ENCODE measurements around the gene LYSMD2. TPM values are rescaled to one million over a fixed set of nuclear protein-coding genes. Genes with fewer than 3 reads are reported as not detected.

The LYSMD2 gene
- total and polyA plus RNA-seq, 2 of the 8 experiments (the other 6 are each of a cell fraction or from before 2014, with no cell fraction given): 2.2 to 2.7 TPM

DNA sequence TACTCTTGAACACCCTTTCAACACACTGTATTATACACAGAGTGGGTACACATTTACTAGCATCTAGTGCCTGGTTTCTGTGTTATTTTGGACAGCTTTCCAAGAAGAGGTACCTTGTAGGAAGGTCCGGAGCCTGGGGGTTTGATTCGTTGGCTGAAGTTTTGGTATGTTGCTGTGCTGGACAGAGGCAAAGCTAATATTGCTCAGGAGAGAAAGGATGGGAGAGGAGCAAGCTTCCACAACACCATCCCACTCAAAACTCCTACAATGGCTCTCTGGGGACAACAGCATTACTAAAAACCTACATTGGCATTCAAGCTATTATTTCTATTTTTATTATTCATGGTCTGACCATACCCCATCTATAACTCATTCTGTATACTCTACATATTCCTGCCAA lies 1.1 kb upstream of the LYSMD2 start:
- no peak overlapping the region; a peak in 1 of 8 replicates for H3K4me3 ChIP-seq (ENCODE audit: extremely low read depth in 1 of 4, insufficient read depth in 2 of 4, low read depth in 3 of 4, low read length in 4 of 4)
- no peak overlapping the region for H4K91ac ChIP-seq (replicated peaks; ENCODE audit: insufficient read length, low read length)
- H3K18ac ChIP-seq (ENCODE audit: extremely low read depth, low read length): no peak overlapping the region
- no peak overlapping the region for H2AK5ac ChIP-seq (ENCODE audit: low read depth, low read length)
- 94% methylated on average over 2 of the region's 2 CpGs; no CpG with 5 or more reads in 1 of the 2 experiments for WGBS, 2 experiments (ENCODE audit: extremely low coverage in 1 of 2, insufficient coverage in 1 of 2, insufficient read length in 1 of 2, insufficient replicate concordance in 2 of 2, low coverage in 1 of 2, low lambda C conversion rate in 2 of 2, missing lambda C conversion rate in 1 of 2)
- H3K27me3 ChIP-seq (replicated peaks in 1 of 4; ENCODE audit: control insufficient read depth in 3 of 4, extremely low read depth in 1 of 4, insufficient read depth in 3 of 4, low read length in 3 of 4): peaks cover 6 to 32% (median 19%) of the 10 kb centered on the region in 4 experiments
- no peak overlapping the region for H3K14ac ChIP-seq (ENCODE audit: insufficient read length)
- no peaks in the 10 kb centered on the region for H3K36me3 ChIP-seq (ENCODE audit: control insufficient read depth in 2 of 4, insufficient read depth in 4 of 4, low read length in 3 of 4)
- H3K4me2 ChIP-seq (ENCODE audit: insufficient read depth in 1 of 2, low read depth in 2 of 2, low read length in 2 of 2): peak overlapping the region in 1 of 2 experiments; percentile 75; a peak in 1 of 4 replicates
- H4K8ac ChIP-seq (ENCODE audit: extremely low read depth, insufficient read depth, low read length): no peak overlapping the region
- H4K20me1 ChIP-seq (replicated peaks in 1 of 2; ENCODE audit: control insufficient read depth in 1 of 2, insufficient read depth in 2 of 2, low read length in 2 of 2): peaks cover 1% of the 10 kb centered on the region in 2 experiments
- H3K23me2 ChIP-seq (ENCODE audit: low read depth, low read length): peaks cover 8% of the 10 kb centered on the region
- no peak overlapping the region for H3K4ac ChIP-seq (replicated peaks; ENCODE audit: insufficient read length, low read depth, low read length)
- FAIRE-seq: no peak
- H3K79me1 ChIP-seq (ENCODE audit: low read depth, low read length): no peaks in the 10 kb centered on the region
- no peak overlapping the region for H2BK5ac ChIP-seq (ENCODE audit: low read depth, low read length)
- CTCF ChIA-PET (ENCODE audit: partially characterized antibody): interaction anchor here (0.8 to 4.5 kb wide), 3 partner anchors 33 to 89 kb away, joined by 3 to 22 read pairs (median 14); no protein-coding TSS in a partner anchor
- peaks cover 0 to 4% (median 0%) of the 10 kb centered on the region in 4 experiments; a peak in 1 of 7 replicates for H3K4me1 ChIP-seq (replicated peaks in 1 of 4; ENCODE audit: control insufficient read depth in 3 of 4, insufficient read depth in 4 of 4, low read length in 3 of 4)
- H2BK15ac ChIP-seq (ENCODE audit: low read length): no peak overlapping the region
- no peaks in the 10 kb centered on the region for H3K9me3 ChIP-seq (ENCODE audit: insufficient read depth in 2 of 2, low read depth in 1 of 2, low read length in 1 of 2)
- no peak overlapping the region for H3K56ac ChIP-seq (replicated peaks; ENCODE audit: insufficient read length, low read depth, low read length)
- no peak for DNase-seq (ENCODE audit: low read depth in 1 of 2, low spot score in 2 of 2)
- H4K5ac ChIP-seq (ENCODE audit: insufficient read length, low read depth, low read length): no peak overlapping the region
- H3K27ac ChIP-seq (ENCODE audit: low read depth, low read length): no peak overlapping the region
- H2BK12ac ChIP-seq (ENCODE audit: low read depth, low read length): no peak overlapping the region
- H3K23ac ChIP-seq (ENCODE audit: insufficient read length): no peak overlapping the region
- no peaks in the 10 kb centered on the region for H3K79me2 ChIP-seq (ENCODE audit: control insufficient read depth in 1 of 2, insufficient read depth in 2 of 2, low read length in 2 of 2)
- no peak overlapping the region for H2BK120ac ChIP-seq (replicated peaks; ENCODE audit: low read depth, low read length)
- no peak overlapping the region for H2BK20ac ChIP-seq (ENCODE audit: low read length)
- H3K9ac ChIP-seq (replicated peaks in 1 of 4; ENCODE audit: extremely low read depth in 1 of 4, low read depth in 3 of 4, low read length in 3 of 4): no peak overlapping the region
- H2AFZ ChIP-seq (ENCODE audit: low read length): no peak overlapping the region
- POLR2A ChIA-PET (ENCODE audit: partially characterized antibody): interaction anchor here (0.6 to 2.2 kb wide), 8 partner anchors 10 to 234 kb away, joined by 3 to 13 read pairs (median 4); partner anchors contain the start of gene SCG3
- TF ChIP-seq HDAC2 (IDR thresholded peaks at IDR 0.05; ENCODE audit: borderline replicate concordance in 1 of 2, low read depth in 2 of 2, low read length in 2 of 2): no peak
- TF ChIP-seq, protein P1, sequence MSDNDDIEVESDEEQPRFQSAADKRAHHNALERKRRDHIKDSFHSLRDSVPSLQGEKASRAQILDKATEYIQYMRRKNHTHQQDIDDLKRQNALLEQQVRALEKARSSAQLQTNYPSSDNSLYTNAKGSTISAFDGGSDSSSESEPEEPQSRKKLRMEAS (IDR thresholded peaks at IDR 0.05): no peak
- TF ChIP-seq SP2 (IDR thresholded peaks at IDR 0.05; ENCODE audit: low read length): no peak
- no peak for TF ChIP-seq JUN (IDR thresholded peaks at IDR 0.05; ENCODE audit: low read depth, low read length)
- TF ChIP-seq KDM4A (IDR thresholded peaks at IDR 0.05; ENCODE audit: low read depth, low read length, severe bottlenecking): no peak
- TF ChIP-seq CHD1 (IDR thresholded peaks at IDR 0.05; ENCODE audit: low read depth, low read length): no peak
- TF ChIP-seq TBP (IDR thresholded peaks at IDR 0.05; ENCODE audit: low read depth, low read length): no peak
- TF ChIP-seq FOSL1 (IDR thresholded peaks at IDR 0.05; ENCODE audit: insufficient read depth, low read depth, low read length): no peak
- no peak for TF ChIP-seq TCF12 (IDR thresholded peaks at IDR 0.05; ENCODE audit: low read depth, low read length)
- TF ChIP-seq RNF2 (IDR thresholded peaks at IDR 0.05; ENCODE audit: borderline replicate concordance, low read depth, low read length, missing control alignments, poor library complexity, severe bottlenecking): no peak
- no peak for TF ChIP-seq HDAC6 (IDR thresholded peaks at IDR 0.05; ENCODE audit: low read depth, low read length)
- no peak for TF ChIP-seq GABPA (IDR thresholded peaks at IDR 0.05; ENCODE audit: borderline replicate concordance, insufficient read depth, low read length)

Data from H1 (cell line).